Tongue (tissue), 2 donors: ENCODE data around the gene NPTX2. TPM values are rescaled to one million over a fixed set of nuclear protein-coding genes. Genes with fewer than 3 reads are reported as not detected.

Experiments used
- DNase-seq: peaks from one replicate; pipeline ENCODE4 v3.0.0-alpha.2; 2015
- total RNA-seq: library from RNA; depleted of rRNA; stranded (reverse); fragments of >200 nt; gene quantifications from one replicate; pipeline ENCODE4 v1.2.3, GENCODE V29; 2014

Gene NPTX2
- total RNA-seq, 1 donor from 2014 or later, result 4.3 TPM

DNA sequence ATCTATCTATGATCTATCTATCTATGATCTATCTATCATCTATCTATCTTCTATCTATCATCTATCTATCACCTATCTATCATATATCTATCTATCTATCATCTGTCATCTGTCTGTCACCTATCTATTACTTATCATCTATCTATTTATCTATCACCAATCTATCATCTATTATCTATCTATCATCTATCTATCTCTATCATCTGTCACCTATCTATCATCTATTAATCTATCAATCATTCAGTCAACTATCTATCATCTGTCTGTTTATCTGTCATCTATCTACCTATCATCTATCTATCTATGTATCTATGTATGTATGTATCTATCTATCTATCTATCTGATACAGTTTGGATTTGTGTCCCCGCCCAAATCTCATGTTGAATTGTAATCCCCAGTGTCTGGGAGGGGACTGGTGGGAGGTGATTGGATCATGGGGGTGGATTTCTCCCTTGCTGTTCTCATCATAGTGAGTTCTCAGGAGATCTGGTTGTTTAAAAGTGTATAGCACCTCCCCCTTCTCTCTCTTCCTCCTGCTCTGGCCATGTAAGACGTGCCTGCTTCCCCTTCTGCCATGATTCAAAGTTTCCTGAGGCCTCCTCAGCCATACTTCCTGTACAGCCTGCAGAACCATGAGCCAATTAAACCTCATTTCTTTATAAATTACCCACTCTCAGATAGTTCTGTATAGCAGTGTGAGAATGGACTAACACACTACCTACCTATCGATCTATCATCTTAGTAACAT, 37.6 kb downstream of the NPTX2 start:
- DNase-seq, result no peak

DNA sequence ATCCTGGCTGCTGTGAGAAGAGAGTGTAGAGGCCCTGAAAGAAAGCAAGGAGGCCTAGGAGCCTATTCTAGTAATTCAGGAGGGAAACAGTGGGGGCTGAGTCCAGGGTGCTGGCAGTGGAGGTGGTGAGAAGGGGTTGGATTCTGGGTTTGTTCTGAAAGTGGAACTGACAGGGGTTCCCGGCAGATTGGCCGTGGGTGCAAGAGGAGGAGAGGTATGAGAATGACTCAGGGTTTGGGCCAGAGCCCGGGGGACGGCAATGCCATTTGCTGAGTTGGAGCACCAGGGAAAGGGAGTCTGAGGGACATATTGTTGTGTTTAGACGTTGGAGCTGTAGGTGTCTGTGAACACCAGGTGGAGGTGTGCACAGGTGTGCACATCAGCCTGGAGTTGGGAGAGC, 38.5 kb downstream of the NPTX2 start:
- DNase-seq, result no peak

DNA sequence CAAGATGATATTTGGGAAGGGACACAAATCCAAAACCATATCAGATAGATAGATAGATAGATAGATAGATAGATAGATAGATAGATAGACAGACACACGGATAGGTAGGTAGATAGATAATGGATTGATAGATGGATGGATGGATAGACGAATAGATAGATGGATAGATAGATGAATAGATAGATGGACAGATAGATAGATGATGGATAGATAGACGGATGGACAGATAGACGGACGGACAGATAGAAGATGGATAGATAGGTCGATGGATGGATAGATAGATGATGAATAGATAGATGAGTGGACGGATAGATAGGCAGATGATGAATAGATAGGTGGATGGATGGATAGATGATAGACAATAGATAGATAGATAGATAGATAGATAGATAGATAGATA, 39.8 kb downstream of the NPTX2 start:
- no peak for DNase-seq

DNA sequence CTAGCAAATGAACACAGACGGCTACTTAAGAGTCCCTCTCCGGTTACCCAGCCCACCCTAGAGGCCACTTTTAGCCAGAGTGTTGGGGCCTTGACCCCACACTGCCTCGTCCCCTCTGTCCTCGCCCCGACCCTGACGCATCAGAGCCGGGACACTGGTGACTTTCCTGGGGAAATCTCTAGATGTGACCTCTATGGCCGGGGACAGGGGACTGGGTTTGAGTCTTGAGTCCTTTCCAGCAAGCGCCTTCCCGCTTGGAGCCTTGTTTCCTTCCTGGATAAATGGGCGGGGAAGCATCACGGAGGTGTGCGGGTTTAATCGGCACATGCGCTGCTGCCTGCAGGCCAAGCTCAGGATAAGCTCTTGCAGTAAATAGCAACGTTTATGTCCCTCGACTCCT, 40.7 kb downstream of the NPTX2 start:
- no peak for DNase-seq

DNA sequence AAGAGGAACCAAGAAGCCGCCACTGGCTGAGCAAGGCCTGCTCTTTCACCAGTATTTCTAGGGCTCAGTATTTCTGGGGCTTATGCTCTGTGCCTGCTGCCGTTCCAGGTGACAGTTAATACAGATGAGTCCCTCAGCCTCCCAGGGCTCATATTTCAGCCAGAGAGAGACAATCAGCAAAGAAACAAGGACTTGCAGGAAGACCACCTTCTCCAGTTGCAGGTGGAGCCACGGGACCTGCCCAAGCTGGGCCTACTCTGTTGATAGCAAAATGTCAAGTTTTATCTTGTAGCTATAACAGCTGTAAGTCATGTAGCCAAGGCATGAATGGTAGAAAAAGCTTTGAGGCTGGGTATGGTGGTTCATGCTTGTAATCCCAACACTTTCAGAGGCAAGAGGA, 42.7 kb downstream of the NPTX2 start:
- no peak for DNase-seq

DNA sequence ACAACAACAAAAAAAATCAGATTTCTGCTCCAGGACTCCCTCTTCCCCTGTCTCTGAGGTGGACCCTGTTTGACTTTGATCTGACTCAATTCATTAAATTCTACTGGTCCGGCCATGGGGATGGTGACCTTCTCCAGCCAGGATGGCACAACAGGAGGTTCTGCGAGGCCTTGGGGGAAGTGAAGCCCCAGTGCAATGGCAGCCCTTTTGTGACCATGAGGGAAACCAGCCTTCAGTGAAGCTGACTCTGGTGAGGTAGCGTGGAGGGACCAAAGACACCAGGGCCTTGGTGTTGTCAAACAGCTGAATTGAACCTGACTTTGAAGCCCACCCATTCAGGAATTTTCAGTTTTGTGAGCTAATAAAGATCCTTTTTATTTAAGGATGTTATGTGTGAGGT, 44.5 kb downstream of the NPTX2 start:
- no peak for DNase-seq

DNA sequence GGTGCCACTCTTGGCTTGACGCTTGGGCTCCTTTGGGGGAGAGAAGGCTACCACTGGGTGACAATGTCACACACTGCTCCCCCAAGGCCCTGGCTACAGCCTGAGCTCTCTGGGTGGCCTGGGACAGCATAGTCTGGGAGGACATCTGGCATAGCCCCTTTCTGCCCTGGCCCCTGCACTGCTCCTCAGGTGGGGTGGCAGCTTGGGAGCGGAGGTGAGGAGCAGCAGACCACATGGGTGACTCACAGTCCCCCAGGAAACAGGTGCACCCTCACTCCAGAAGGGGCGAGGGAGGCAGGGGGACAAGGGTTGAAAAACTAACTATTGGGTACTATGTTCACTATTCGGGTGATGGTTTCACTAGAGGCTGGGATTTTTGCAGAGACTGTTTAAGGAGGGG, 45.2 kb downstream of the NPTX2 start:
- no peak for DNase-seq

DNA sequence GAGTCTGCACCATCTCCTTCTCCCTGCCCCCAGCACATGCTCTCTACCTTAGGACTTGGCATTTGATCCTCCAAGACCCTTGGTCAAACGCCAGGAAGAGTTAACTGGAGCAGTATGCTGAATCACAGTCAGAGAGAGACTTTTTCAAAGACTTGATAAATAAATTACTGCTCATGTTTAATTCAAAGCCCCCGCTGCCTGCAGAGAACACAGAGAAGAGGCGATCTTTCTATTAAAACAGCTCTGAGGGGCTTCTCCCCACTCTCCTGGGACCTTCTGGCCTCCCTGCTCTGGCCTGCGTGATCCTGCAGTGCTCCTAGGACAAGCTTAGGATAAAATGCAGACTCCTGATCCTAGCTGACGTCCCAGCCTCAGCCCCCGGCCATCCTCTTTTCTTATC, 47.8 kb downstream of the NPTX2 start:
- DNase-seq, result no peak

DNA sequence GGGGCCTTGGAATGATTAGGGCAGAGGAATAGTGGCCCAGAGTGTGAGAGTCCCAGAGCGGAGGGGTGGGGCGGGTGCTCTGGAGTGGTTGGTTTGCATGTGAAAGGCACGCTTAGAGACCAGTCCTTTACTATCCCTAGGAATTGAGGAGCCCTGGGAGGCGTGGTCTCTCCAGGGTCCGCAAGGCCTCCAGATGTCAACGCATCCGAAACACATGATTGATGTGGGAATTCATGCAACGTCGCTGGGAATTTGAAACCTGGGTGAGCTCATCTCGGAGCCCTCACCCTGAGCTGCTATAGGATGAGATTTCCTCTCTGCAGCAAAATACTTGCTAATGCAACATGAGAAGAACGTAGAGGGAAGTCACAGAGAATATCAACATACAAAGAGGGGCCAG, 51.2 kb downstream of the NPTX2 start:
- peak; percentile 63 for DNase-seq

DNA sequence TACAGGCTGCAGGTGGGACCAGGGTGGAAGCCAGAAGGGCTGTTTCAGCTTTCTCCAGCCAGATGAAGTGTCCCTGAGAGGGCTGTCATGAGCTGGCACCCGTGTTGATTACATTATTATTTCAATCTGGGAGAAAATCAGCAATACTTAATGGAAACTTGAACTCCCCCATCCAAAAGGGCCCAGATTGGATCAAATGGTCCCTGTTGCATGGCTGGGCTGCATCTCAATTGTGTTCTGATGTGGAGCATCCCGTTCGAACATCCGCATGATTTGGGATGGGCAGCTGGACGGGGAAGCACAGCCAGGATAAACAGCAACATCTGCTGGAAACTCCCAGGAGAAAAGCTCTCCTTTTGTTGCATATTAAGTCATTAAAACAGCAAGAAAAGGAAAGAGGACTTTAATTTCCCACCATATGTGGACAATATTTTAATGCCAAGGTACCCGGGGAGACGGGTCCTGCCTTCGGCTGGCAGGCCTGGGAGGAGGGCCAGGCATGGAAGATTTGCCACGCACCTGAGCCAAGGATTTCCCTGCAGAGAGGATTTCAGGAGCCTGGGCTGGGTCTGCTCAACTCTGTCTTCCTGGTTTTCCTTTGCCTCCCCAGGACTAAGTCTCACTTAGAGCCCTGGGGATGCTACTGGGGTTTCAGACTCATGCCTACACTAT, 52.4 kb downstream of the NPTX2 start:
- DNase-seq, result peak; percentile 90

DNA sequence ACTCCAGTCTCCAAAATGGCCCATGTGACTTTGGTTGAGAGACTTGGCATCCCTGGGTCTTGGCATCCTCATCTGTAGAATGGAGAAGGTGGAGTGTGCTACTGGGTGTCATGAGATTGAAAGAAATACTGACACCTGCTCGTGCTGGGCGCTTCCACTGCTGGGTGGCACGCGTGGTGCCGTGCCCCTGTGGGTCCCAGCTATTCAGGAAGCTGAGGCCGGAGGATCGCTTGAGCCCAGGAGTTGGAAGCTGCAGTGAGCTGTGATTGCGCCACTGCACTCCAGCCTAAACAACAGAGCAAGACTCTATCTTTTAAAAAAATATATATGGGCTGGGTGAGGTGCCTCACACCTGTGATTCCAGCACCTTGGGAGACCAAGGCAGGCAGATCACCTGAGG, 53.1 kb downstream of the NPTX2 start:
- no peak for DNase-seq

DNA sequence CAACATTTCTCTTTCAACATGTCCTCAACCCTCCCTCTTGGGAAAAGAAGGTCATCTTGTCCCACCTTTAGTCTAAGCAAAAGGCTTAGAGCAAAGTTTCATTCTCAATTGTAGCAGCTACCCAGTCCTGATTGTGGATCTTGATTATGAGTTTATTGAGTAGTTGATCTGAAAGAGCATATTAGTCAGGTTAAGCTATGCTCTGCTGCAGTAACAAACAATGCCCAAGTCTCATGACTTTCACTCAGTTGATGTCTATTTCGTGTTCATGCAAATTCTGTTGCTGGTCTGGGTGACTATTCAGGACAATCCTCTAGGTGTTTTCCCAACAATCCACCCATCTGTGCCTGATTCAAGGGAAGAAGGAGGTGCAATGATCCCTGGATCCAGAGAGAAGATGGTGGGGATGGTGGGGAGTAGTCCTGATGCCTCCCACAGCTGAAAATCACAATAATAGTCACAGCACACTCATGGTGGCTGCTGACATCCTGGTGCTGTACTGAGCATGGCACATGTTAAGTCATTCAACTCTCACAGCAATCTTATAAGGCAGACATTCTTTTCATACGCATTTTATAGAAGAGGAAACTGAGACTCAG, 54.7 kb downstream of the NPTX2 start:
- no peak for DNase-seq

DNA sequence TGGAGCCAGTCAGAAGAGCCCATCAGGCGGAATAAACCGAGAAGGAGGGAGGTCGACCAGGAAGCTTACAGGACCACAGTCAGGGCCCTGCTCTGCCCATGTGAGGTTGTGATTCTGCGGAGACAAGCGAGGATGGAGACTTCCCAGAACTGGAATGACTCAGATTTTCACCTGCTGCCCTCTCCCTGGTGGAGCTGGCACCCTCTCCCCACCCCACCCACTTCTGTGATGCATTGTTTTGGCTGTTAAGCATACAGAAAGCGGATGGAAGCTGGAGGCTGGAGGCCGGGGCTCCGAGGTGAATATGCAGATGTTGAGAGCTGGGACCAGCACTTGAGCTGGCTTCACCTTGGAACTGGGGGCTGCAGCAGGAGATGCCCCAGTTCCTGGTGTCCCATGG, 57.4 kb downstream of the NPTX2 start:
- DNase-seq, result no peak

DNA sequence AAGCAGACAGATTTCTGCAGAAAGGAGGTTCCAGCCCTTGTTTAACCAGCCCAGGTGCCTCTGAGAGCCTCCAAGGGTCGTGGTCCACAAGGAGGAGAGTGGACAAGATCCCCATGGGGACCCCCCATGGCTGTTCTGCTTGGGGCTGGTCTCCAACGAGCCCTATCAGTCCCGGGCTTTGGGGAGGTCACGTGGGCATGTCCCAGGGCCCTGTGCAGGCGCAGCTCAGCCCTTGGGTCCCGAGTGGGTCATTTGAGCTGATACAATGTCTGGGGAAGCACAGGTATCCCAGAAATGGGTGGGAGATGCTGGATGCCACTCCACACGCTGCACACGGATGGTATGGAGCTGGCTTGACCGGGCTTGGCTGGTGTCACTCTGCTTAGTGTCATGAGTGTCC, 57.8 kb downstream of the NPTX2 start:
- no peak for DNase-seq

DNA sequence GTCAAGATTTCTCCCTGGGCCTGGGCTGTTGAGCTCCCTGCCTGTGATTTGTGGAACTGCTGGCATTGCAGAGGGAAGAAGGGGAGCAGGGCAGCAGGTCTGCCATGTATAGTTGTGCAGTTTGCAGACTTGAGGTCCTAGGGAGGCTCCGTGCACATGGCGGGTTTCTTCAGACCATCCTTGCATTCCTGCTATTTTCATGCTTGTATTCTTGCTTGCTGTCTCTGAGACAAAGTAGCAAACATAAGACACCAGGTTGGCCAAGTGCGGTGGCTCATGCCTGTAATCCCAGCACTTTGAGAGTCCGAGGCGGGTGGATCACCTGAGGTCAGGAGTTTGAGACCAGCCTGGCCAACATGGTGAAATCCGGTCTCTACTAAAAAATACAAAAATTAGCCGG, 61.1 kb downstream of the NPTX2 start:
- DNase-seq, result no peak

Other genes starting within 250 kb of the NPTX2 start
- 6.5 TPM for gene BAIAP2L1, start 216.2 kb upstream of the NPTX2 start, total RNA-seq